ENCODE results near the gene PPIF.

PPIF gene

DNA sequence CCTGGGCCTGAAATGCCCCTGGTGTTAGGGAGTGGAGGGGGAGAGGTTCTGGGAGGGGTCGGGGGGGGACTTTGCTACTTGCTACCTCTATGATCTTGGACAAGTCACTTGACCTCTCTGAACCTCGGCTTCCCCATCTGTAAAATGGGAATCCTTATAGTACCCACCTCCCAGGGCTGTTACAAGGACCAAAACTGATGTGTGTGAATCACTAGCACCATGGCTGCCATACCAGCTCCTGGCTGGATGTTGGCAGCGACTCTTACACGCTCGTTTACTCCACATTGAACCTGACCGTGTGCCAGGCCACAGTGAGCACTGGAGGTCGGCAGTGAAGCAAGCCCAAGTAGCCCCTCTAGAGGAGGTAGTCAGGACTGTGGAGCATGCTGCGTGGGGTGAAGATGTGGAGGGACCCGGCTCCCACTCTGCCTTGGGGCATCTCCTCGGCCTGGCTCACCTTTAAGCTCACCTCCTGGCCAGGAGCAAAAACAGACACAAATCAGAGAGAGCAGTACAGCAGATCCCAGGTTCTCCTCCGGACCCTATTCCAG, 28.9 kb downstream of the PPIF start:
- DNase-seq: no peak

DNA sequence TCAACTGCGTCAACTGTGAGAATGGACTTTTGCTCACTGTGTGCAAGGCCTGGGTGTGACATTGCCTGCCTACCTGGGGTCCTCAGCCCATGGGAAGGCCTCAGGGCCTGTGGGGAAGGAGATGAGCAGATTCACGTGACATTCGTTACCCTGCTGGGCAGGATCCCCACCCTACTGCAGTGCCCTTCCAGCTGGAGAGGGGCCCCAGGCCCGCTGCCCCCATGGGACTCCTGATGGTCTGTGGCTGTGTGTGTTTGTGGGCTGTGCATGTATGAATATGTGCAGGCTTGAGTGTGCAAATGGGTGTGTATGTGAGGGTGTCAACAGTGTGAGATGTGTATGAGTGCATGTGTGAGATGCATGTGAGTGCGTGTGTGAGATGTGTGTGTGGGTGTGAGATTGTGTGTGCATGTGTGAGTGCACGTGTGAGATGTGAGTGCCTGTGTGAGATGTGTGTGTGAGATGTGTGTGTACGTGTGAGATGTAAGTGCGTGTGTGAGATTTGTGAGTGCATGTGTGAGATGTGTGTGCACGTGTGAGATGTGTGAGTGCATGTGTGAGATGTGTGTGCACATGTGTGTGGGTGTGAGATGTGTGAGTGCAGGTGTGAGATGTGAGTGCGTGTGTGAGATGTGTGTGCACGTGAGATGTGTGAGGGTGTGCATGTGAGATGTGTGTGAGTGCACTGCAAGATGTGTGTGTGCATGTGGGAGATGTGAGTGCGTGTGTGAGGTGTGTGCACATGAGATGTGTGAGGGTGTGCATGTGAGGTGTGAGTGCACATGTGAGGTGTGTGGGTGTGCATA, 29.7 kb downstream of the PPIF start:
- no peak for DNase-seq

DNA sequence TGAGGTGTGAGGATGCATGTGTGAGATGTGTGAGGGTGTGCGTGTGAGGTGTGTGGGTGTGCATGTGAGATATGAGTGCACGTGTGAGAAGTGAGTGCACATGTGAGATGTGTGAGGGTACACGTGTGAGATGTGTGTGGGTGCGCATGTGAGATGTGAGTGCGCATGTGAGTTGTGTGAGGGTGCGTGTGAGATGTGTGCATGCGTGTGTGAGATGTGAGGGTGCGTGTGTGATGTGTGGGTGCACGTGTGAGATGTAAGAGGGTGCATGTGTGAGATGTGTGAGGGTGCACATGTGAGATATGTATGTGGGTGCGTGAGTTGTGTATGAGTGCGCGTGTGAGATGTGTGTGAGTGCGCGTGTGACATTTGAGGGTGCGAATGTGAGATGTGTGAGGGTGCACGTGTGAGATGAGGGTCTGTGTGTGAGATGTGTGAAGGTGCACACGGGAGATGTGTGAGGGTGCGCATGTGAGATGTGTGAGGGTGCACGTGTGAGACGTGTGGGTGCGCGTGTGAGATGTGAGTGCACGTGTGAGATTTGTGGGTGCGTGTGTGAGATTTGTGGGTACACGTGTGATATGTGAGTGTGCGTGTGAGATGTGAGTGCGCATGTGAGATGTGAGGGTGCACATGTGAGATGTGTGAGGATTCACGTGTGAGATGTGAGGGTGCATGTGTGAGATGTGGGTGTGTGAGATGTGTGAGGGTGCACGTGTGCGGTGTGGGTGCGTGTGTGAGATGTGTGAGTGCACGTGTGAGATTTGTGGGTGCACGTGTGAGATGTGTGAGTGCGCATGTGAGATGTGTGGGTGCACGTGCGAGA, 30.5 kb downstream of the PPIF start:
- no peak for DNase-seq

DNA sequence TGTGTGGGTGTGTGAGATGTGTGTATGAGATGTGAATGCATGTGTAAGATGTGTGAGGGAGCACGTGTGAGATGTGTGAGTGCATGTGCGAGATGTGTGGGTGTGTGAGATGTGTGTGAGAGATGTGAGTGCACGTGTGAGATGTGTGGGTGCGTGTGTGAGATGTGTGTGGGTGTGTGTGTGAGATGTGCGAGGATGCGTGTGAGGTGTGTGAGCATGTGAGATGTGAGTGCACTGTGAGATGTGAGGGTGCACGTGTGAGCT, 31.0 kb downstream of the PPIF start:
- DNase-seq: no peak

DNA sequence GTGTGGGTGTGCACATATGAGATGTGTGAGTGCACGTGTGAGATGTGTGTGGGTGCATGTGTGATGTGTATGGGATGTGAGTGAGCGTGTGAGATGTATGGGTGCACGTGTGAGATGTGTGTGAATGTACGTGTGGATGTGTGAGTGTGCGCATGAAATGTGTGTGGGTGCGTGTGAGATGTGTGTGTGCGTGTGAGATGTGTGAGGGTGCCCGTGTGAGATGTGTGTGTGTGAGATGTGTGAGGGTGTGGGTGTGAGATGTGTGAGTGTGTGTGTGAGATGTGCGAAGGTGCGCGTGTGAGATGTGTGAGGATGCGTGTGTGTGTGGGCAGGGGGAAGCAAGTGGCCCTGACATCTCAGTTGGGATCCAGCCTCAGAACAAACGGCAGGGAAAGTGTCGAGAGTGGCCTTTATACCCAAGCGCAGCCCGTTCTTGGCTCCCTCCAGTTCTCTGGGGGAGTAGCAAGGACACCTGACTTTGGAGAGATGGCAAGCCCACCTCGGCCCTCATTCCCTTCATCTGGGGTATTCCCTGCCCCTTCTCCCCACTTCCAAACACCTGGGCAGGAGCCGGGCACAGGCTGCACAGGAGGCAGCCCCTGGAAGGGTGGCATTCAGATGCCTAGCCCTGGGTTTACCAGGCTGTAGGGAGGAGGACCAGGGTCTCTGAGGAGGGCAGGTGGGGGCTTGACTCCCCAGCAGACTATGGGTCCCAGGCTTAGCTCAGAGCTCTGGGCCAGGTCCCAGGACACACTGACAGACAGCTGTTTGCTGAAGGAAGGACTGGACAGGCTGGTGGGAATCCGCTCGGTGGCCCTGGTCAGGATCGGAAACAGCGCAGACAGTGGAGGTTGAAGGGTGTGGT, 31.6 kb downstream of the PPIF start:
- no peak for DNase-seq

DNA sequence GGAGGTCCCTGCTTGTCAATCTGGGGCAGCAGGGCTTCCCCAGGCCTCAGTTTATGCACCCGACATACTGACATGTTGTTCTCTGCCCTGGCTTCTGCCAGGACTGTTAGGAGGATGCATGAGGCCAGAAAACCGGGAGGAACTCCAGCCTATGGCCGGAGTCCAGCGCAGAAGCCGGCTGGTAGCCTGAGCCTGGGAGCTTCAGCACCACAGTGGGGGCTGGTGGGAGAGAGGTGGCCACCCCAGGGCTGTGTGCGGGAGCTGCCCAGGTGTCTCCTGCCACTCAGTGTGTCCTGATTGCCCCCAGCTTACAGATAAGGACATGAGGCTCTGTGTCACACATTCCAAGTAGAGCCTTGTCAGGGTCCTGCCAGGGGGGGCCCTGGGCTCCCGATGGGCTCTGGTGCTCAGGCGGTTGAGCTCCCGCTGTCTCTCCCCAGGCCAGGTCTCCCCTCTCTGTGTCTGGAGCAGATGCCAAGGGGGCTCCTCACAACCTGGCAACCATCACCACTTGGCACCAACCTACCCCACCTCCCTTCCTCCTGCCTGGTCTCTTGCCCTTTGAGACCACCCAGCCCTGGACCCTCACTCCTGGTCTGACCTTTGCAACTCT, 32.3 kb downstream of the PPIF start:
- no peak for DNase-seq

DNA sequence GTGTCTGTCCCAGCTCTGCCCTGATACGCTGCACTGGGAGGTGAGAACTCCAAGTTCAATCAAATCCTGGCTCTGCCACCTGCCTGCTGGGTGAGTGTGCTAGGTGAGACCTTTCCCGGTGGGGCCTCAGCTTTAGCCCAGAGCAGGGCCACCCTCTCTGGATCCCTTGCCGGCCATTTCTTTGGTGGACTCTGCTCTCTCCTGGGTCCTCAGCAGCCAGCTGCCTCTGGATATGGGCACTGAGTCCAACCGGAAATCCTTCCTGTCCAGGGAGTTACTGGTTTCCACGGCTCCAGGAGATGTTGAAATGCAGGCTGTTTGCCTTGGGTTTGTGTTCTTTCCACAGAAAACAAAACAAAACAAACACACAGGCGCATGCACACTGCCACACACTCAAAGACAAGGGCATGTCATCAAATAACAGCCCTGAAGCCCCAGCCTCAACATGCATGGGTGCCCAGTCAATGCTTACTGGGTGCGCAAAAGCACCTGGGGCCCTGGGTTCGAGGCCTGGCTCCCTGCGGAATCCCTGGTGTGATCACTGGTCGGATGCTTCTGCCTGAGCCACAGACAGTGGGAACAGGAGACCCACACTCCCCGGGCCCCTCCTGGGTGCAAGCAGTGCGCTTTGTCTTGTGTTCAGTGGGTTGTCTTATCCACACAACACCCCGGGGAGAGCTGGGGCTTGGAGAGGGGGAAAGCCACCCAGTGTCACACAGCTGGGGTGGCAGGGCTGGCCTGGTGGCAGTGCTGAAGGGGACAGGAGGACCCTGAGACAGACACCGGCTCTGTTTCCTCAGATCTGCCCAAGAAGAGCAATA, 33.1 kb downstream of the PPIF start:
- DNase-seq: no peak

DNA sequence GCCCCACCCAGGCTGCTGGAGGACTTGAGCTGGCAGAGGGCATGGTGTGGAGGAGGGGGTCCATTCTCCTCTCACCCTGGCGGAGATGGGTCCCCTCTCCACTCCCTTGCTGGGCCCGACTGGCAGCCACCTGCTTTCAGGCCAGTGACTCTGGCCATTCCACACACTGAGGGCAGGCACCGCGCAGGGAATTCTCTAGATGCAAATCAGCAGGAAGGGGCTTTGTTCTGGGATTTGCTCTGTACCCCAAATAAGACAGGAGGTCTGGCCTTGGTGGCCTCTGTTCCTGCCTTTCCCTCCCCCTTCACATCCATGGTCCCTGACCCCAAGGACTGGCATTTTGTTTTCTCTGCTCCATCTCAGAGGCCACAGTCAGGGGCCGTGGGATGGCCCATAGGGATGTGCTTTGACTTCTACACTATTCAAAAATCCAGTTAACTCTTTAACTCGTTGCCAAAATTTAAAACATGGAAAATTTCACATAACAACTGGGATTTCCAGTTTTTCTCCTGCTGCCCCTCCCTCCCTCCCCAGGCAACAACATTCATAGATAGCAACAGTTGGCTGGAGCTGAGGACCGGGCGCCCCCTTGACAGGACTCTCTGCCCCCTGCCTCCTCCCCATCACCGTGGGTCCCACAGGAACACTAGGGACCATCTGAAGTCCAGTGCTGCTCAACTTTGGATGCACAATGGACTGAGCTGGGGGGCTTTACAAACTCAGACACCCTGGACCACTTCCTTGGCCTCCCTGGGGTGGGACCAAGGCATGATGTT, 33.9 kb downstream of the PPIF start:
- no peak for DNase-seq

DNA sequence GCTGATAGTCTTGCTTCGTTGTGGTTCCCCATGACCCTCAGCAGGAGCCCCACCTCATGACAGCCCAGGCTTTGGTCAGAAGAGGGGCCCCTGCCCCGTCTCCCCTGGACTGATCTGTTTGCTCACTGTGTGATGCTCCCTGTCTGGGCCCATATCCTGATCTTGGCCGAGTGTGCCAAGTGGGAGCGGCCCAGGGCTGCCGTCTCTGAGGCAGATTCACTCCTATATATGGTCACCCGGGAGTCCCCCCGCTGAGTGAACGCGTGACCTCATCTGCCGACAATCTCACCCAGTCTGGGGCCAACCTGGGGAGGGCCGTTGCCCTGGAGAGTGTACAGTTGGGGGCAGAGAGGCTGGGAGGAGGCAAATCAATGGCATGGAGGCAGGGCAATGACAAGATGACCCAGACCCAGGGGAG, 34.5 kb downstream of the PPIF start:
- DNase-seq: no peak

DNA sequence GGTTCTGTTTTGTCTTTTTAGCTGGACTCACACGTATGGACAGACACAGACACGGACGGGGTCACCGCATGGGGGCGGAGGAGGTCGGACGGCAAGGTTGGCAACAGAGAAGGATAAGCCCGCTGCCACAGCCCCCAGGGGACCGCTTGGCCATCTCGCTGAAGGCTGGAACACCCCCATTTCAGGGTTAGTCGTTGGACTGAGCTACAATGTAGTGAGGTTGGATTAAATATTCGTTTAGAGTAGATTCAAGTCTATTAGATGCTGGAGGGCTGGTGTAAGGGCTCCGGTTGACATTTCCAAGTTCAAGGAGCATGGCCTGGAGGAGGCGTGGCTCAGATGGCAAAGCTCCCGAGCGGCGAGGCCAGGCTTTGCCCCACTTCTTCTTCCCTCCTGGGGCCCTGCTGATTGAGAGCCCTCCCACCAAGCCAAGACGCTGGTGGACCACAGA, 35.2 kb downstream of the PPIF start:
- DNase-seq: no peak

DNA sequence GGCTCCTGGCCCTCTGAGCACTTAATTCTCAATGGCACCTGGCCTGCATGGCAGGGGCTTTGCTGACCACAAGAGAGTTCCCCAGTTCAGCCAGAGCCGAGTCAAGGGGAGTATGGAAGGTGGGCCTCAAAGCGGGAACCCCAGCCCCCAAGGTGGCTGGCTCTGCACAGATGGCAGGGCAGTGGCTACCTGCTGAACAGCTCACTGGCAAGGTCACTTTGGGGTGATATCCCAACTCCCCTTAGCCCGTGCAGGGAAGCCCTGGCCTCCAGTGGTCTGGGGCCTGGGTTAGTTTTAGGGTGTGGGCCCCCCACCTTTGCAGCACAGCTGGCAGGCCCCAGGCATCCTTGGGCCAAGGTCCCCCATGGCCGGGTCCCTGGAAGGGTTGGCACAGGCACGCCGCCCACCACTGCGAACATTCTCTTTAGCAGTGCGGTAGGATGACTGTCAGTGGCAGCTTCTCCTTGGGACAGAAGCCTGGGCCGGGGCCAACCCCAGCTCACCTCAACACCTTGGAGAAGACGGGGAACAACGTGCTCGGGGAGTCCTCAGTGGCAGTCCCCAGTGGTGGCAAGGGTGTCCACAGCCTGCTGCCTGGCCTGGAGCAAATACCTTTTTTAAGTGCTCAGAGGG, 36.8 kb downstream of the PPIF start:
- DNase-seq: no peak

DNA sequence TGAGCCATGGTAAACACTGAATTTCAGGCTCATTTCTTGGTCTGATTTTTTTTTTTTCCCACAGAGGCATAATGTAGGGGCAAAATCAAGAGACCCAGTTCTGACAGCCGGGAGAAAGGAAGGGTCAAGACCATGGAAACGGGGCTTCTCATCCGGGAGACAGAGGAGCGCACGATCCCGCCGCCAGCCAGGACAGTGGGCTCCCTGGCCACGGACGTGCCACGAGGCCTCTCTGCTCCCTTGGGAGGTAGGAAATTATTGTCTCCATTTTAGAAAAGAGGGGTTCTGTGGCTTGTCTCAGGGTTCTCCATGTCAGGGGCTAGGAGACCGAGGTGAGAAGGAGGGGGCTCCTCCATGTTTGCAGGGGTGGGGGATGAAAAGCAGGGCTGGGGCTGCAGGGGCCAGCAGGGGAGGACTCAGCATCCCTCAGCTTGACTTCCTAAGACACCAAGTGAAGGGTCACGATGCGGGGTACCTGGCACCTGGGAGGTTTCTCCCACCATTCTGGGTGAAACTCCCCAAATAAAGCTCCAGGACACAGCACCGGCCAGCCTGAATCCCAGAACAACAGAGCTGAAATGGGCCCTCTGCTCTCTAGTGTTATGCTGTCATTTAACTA, 37.6 kb downstream of the PPIF start:
- no peak for DNase-seq

DNA sequence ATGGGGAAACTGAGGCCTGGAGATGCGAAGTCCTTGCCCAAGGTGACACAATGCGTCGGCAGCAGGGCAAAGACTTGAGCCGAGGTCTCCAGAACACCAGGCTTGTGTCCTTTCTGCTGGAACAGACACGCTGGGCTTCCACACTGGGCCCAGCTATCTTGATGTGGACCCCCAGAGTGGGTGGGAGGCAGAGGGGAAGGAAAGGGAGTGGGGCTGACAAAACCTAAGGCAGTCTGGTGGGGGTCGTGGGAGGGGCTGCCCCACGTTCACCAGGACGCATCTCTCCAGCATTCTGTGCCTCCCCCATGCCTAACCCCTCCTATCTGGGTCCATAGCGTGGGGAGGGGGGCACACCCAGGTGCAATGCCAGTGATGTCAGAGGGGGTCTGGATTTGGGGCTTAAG, 38.1 kb downstream of the PPIF start:
- DNase-seq: no peak

DNA sequence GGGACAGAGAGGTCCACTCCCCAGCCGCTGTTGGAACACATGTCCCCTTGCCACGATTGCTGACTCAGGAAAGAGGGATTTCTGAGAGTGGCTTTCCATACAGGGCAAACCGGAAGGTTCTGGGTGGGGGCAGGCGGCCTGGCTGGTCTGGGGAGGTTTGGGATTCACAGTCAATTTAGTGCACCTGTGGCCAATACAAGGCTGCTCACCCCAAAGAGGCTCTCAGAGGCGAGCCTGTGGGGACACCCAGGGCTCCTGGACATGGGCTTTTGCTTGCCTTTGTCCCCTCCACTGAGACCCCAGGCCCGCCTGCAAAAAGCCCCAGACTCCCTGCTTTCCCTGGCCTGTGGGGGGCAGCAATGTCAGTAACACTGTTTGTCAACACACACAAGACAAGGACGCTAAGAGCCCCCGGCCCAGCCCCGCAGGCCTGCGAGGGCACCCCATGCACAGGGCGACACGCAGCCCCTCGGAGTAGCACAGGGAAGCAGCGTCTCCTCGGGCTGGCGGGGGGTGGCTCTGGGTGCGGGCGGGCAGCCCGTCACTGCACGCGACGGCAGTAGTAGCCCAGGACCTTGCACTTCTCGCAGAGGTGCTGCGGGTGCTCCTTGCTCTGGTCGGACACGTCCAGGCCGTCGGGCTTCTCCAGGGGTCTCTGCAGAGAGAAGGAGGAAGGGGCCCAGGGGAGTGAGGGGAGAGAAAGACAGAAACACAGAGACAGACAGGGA, 38.7 kb downstream of the PPIF start:
- DNase-seq: no peak

DNA sequence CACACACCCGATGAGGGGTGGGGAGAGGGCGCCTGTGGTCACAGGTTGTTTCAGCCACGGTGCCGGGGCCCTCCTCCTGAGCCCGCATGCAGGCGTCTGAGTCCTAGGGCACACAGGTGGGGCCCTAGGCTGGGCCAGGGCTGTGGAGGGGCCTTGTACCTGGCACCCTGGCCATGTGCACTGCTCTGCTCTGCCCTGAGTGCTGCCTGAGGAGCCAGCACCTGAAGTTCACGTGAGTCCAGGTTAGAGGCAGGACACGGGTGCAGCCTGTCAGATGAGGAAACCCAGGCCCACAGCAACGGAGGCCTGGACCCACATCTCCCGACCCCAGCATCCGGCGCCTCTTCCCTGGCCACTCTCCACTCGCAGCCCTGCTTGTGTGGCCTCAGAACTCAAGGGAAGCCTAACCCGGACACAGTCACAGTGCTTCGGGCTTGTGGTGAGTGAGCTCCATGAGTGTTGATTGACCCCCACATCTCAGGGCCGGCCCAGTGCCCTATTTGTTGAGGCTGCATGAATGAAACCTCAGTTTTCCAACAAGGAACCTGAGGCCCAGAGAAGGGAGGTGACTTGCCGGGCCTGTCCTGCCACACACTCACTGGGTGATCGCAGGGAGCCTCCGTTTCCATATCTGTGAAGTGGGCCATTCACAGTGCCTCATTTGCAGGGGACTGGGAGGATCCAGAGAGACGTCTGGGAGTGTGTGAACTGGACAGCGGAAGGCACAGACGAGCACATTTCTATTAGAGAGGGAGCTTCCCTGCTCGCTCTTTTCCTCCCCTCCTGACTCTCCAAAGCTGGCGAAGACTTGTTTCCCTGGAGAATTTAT, 39.6 kb downstream of the PPIF start:
- no peak for DNase-seq

DNA sequence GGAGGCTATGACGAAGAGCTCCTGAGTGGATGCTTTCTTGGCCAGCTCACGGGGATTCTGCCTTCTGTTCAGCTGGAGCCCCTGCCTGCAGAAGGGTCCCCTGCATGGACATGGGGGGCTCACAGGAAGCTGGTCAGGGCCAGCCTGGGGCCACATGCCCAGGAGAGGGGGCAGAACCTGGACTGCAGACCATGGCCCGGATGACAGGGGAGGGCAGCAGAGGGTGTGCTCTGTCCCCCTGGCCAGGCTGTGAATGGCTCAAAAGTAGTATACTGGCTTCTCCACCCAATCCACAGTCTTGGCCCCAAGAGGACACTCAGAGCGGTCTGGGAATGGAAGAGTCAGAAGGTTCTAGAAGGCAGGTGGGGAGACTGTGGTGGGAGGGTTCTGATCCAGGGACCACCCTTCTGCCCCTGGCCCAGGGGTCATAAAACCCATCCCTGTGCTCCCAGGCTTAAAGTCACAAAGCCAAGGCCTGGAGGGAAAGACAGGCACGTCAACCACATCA, 40.3 kb downstream of the PPIF start:
- DNase-seq: no peak

DNA sequence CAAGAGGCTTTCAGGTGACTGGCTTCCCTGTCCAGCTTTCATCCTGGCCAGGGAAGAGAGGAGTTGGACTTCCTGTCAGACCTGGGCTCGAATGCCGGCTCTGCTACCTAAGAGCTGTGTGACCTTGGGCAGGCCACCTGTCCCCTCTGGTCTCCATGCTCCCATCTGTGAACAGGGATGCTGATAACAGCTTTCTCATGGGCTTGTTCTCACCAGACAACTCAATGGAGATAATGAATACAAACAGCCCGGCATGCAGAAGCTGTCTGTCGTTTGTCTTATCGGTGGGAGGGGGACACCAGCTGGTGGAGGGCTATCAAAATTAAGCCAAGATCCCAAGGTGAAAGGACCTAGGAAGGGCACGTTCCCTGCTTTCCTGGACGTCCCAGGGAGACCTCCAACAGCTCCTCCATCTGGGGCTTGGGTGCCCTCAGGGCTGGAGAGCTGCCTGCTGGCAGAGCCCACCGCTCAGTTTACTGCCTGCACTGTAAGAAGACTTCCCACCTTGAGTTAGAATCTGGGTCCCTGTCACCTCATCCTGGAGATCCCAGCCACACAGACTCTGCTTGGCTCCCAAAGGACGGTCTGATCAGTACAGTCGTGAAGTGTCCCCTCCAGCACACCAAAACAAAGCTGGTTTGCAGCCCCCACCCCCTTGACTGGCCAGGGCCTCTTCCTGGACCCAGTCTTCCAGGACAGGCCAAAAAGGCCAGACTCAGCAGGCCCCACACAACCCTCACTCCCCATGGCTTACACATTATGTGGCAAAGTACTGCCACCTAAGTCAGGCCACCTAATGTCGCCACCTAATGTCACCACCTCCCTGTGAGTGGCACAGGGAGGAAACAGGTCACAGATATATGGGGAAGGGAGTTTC, 40.9 kb downstream of the PPIF start:
- no peak for DNase-seq

All from CD4-positive, alpha-beta T cell treated with Interleukin-12 subunit alpha and Interleukin-12 subunit beta, for 1 hour (primary cell).